GM13976 (cell line): ENCODE results near the gene ZFP82.

Source experiments
- DNase-seq: peaks from one replicate; pipeline ENCODE4 v3.0.0; 2012; ENCODE audit warnings: low spot score
- in situ Hi-C: fragments of 300-500 bp; cut with MboI; formaldehyde crosslinking; loops from one replicate; pipeline ENCODE4 v1.12.0; 2022; ENCODE audit warnings: low sequenced_read_pairs, mixed read lengths, inconsistent platforms; ENCODE audit not compliant: unreplicated experiment
- TF ChIP-seq, protein P1 (sequence below): IDR thresholded peaks from 2 replicates; pipeline ENCODE4 v1.5.1; 2012; ENCODE audit warnings: borderline replicate concordance, mild to moderate bottlenecking; ENCODE audit not compliant: insufficient read depth; ENCODE audit errors: extremely low read depth, missing control alignments, control extremely low read depth

The ZFP82 gene

DNA sequence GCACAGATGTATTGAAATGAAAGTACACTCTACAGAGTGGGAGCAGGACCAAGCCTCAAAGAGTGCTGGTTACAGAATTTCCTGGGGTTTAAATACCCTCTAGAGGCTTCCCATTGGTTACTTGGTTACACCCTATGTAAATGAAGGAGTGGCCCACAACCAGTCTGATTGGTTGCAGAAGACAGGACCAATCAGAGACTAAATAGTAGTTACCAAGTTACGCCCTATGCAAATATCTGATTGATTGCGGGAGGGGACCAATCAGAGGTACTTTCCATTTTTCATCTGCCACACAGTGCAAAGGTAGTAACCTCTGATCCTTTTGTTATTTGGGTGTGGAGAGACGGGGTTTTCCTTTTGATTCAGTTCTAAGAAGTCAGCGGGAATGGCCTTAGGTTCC, 5.5 kb upstream of the ZFP82 start:
- no peak for DNase-seq
- in situ Hi-C loops, result no loop called here
- TF ChIP-seq, protein P1, sequence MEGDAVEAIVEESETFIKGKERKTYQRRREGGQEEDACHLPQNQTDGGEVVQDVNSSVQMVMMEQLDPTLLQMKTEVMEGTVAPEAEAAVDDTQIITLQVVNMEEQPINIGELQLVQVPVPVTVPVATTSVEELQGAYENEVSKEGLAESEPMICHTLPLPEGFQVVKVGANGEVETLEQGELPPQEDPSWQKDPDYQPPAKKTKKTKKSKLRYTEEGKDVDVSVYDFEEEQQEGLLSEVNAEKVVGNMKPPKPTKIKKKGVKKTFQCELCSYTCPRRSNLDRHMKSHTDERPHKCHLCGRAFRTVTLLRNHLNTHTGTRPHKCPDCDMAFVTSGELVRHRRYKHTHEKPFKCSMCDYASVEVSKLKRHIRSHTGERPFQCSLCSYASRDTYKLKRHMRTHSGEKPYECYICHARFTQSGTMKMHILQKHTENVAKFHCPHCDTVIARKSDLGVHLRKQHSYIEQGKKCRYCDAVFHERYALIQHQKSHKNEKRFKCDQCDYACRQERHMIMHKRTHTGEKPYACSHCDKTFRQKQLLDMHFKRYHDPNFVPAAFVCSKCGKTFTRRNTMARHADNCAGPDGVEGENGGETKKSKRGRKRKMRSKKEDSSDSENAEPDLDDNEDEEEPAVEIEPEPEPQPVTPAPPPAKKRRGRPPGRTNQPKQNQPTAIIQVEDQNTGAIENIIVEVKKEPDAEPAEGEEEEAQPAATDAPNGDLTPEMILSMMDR, result no peak

DNA sequence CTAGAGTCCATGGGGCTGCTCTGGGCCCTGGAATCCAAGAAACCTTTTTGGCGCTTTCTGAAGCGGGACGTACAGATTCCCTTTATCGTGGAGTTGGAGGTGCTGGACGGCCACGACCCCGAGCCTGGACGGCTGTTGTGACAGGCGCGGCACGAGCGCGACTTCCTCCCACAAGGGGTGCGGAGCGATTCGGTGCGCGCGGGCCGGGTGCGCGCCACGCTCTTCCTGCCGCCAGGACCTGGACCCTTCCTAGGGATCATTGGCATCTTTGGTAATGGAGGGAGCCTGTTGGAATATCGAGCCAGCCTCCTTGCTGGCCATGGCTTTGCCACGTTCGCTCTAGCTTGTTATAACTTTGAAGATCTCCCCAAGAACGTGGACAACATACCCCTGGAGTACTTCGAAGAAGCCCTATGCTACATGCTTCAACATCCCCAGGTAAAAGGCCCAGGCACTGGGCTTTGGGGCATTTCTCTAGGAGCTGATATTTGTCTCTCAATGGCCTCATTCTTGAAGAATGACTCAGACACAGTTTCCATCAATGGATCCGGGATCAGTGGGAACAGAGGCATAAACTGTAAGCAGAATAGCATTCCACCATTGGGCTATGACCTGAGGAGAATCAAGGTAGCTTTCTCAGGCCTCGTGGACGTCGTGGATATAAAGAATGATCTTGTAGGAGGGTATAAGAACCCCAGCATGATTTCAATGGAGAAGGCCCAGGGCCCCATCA, 3.5 kb upstream of the ZFP82 start:
- DNase-seq, result no peak
- TF ChIP-seq, protein P1, result no peak
- in situ Hi-C loops, result no loop called here

DNA sequence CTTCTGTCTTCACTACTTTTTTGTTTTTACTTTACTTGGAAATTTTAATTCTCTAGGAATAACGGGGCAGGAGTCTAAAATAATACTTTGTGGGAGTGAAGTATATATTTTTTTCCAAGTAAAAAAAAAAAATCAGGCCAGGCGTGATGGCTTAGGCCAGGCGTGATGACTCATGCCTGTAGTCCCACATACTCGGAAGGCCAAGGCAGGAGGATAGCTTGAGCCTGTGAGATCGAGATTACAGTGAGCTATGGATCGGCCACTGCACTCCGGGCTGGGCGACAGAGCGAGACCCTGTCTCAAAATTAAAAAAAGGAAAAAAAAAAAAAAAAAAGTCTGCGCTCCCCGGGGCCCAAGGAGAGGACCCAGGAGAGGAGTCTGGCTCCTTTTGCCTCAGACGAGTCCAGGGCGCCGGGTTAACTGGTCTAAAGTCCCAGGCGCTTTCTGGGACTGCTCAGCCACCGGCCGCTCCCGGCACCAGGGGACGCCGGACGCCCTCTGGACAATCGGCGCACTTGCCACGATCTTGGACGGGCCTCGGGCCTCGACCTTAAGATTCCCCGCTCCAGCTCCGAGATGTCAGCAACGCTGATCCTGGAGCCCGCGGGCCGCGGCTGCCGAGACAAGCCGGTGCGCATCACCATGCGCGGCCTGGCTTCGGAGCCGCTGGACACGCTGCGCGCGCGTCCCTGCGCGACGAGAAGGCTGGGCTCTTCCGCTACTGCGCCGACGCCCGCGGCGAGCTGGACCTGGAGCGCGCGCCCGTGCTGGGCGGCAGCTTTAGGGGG, 2.7 kb upstream of the ZFP82 start:
- TF ChIP-seq, protein P1, result no peak
- in situ Hi-C loops, result no loop called here
- DNase-seq, result no peak

DNA sequence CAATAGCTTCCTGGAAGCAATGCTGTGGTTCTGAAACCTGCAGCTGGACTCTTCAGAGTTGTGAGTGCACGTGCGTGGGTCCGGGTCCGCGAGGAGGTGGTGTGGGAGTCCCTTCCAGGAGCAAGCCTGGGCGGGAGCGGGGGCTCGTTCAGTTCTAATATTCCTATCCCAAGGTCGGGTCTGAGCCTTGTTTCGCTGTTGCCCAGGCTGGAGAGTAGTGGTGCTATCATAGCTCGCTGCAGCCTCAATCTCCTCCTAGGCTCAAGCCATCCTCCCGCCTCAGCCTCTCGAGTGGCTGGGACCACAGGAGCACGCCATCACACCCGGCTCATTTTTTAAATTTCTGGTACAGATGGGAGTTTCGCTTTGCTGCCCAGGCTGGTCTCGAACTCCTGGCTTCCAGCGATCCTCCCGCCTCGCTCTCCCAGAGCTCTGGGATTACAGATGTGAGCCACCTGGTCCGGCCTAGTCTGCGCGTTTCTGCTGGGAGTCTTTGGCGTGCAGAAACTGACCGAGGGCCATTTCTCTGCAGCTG, 625 bp downstream of the ZFP82 start:
- DNase-seq, result no peak
- in situ Hi-C loops, result no loop called here
- TF ChIP-seq, protein P1, result no peak

DNA sequence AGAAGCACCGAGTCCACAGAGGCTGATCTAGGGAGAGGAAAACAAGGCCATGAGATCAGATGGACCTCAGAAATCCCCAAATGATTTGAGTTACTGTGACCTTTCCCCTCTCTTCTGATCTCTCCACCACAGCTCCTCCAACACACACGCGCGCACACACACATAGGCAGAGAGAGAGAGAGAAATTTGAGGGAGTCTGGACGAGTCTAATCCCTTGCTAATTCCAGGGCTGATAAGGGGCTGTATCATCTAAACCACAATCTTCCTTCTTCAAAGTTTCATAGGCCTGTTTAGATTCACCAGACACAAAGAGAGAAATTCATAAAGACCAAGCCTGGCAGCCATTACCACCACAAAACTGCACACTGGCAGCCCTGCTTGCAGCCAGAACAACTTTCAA, 8.6 kb downstream of the ZFP82 start:
- TF ChIP-seq, protein P1, result no peak
- in situ Hi-C loops, result no loop called here
- DNase-seq, result no peak

DNA sequence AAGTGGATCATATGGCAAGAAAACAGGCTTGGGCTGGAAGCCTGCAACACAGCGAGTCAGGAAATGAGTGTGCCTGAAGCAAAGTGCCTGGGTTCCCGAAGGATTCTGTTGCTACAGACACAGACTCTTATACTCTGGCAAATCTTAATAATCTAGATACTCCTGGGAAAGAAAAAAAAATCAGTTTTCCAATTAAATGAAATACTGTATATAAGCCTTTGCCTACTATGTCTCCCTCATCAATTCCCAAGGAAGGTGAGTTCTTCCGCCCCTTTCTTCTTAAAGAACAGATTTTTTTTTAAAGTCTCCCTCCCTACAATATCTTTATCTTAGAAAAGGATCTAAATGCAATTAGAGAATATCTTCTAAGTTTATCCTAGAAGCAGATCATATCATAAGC, 10.3 kb downstream of the ZFP82 start:
- in situ Hi-C loops, result no loop called here
- TF ChIP-seq, protein P1, result no peak

More for the DNA sequence above, 10.3 kb downstream of the ZFP82 start:
- DNase-seq, result no peak
